NCI-H446 treated with DMSO at 0.1 percent for 48 hours (cell line): ENCODE measurements around the gene TULP1.
"Not testable (repeated sequence)": the region's sequence is repeated elsewhere in the genome, so short reads cannot be mapped to it uniquely, and the experiment has no call there.

ENCODE experiments used
- DNase-seq: peaks from one replicate; lab custom pipeline; 2025; lab: John Stamatoyannopoulos, UW

Gene TULP1

GRCh38 chr6:35521235-35521634 is 8.5 kb upstream of the TULP1 start:
- no peak for DNase-seq

GRCh38 chr6:35519313-35520015 is 6.8 kb upstream of the TULP1 start:
- DNase-seq, result no peak

- DNase-seq, result no peak
Measured at GRCh38 chr6:35518566-35519312, 6.0 kb upstream of the TULP1 start.

- DNase-seq, result not testable (repeated sequence)
Measured at GRCh38 chr6:35517978-35518377, 5.3 kb upstream of the TULP1 start.

- DNase-seq, result no peak
Measured at GRCh38 chr6:35516712-35517111, 4.0 kb upstream of the TULP1 start.

GRCh38 chr6:35515939-35516338 is 3.2 kb upstream of the TULP1 start:
- not testable (repeated sequence) for DNase-seq

- no peak for DNase-seq
Measured at GRCh38 chr6:35514587-35514986, 1.9 kb upstream of the TULP1 start.

GRCh38 chr6:35512006-35512405 is 690 bp downstream of the TULP1 start:
- DNase-seq, result no peak

GRCh38 chr6:35511562-35511941 is 1.1 kb downstream of the TULP1 start:
- DNase-seq, result no peak

- no peak for DNase-seq
Measured at GRCh38 chr6:35510916-35511561, 1.7 kb downstream of the TULP1 start.

GRCh38 chr6:35508542-35508941 is 4.2 kb downstream of the TULP1 start:
- no peak for DNase-seq

- no peak for DNase-seq
Measured at GRCh38 chr6:35508027-35508426, 4.7 kb downstream of the TULP1 start.

- DNase-seq, result no peak
Measured at GRCh38 chr6:35507221-35507620, 5.5 kb downstream of the TULP1 start.

GRCh38 chr6:35506536-35506935 is 6.2 kb downstream of the TULP1 start:
- DNase-seq, result no peak

GRCh38 chr6:35505999-35506412 is 6.7 kb downstream of the TULP1 start:
- DNase-seq, result no peak

- DNase-seq, result no peak
Measured at GRCh38 chr6:35503534-35503933, 9.2 kb downstream of the TULP1 start.

GRCh38 chr6:35501784-35502183 is 10.9 kb downstream of the TULP1 start:
- no peak for DNase-seq

- no peak for DNase-seq
Measured at GRCh38 chr6:35500782-35501181, 11.9 kb downstream of the TULP1 start.

GRCh38 chr6:35499372-35499771 is 13.3 kb downstream of the TULP1 start:
- no peak for DNase-seq

- DNase-seq, result no peak
Measured at GRCh38 chr6:35498422-35499067, 14.2 kb downstream of the TULP1 start.

GRCh38 chr6:35497571-35498421 is 14.9 kb downstream of the TULP1 start:
- DNase-seq, result no peak
